SIG-M5 treated with dmso at 0.1 percent for 504 hours (cell line): ENCODE data around the gene ROBO1.

Source experiments
- DNase-seq: peaks from one replicate; lab custom pipeline; 2025; ENCODE audit not compliant: unreplicated experiment; lab: John Stamatoyannopoulos, UW

ROBO1 gene

DNA sequence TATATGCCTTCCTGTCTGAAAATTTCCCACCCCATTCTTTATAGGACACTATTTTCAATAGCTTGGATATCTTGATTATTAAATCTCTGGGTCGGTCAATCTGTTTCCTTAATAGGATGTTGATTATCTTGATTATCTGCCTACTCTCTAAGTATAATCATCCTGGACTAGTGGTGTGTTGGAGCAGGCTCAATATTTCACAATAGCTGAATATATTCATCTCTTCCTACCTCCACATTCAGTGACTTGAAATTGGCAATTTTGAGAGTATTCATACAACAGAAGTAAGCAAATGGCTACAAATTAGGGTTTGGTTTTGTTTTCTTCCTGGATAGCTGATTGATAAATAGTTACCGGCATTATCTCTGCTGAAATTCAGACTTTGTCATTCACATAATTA is 1162.6 kb downstream of the ROBO1 start:
- no peak for DNase-seq

DNA sequence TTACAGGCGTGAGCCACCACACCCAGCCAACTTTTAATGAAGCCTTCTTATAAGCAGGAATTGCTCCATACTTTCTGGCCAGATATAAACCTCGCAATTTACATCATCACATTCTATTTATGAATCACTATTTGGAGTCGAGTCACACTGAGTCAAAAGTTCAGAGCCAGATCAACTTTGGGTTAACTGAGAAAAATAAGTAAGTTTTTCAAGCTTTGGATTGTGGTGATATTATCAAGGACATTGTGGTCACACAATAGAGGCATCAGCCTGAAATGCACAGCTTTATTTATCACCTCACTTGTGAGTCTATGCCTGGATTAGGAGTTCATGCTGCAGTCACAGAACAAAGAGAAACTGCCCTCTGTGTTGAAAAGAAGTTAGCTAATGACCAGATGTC is 1163.5 kb downstream of the ROBO1 start:
- no peak for DNase-seq

DNA sequence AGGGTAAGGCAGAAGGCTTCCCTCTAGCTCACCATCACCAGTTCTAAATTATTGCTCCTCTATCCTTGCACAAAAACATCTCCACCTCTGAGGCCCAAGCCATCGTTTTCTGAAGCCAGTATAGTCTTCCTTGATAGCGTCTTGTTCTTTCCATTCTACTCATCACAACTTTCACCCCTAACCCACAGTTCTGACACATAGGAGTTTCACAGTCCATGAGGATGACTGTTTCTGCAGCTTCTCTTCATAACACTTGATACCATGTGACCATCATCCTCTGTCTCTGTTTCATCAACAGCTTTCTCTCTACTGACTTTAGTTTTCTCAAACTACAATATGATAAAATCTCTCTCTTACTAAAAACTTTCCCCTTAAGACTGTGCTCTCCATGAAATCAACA is 1166.5 kb downstream of the ROBO1 start:
- no peak for DNase-seq

DNA sequence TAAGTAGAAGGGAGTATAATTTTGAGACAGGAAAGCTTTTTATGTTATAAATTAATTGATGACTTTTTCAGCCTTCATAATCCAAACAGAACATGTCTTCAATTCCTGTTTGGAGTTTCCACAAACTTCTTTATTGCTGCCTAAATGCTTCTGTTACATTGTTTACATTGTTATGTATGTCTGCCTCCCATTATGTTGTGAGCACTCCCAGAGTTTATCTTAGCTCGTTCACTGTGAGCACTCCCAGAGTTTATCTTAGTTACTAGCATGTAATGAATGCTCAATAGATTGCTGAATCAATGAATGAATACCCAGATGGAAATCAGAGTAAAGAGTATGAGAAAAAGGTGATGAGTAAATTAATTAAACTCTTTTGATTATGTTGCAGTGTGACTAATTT is 1178.0 kb downstream of the ROBO1 start:
- DNase-seq: no peak

DNA sequence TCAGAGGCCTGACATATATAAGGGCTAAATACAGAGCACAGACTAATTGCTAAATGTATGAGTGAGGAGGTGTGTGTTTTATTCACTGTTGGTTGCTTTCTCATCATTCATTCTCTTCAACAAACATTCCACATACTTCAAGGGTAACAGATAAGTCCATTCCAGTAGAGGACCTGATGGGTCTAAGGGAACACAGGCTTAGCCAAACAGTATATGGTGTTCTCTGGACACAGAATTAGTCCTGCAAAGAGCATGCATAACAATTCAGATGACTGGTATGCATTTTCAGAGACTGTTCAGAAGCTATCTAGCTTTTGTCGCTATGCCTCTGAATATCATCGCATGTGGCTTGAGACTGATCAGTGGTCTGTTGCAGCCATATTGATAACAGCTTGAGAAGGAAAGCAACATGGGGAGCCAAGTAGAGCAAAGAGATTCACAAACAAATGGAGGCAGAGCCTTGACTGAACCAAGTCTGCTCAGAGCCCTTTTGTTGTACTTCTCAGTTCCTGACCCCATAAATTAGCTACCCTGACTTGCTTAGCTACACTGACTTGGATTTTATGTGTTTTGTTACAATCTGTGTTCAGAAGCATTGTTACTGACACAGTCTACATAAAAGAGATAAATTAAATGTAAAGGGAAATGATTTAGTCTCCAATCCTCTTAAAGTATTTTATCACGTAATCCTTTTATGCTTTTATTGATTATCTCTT is 1178.7 kb downstream of the ROBO1 start:
- no peak for DNase-seq

DNA sequence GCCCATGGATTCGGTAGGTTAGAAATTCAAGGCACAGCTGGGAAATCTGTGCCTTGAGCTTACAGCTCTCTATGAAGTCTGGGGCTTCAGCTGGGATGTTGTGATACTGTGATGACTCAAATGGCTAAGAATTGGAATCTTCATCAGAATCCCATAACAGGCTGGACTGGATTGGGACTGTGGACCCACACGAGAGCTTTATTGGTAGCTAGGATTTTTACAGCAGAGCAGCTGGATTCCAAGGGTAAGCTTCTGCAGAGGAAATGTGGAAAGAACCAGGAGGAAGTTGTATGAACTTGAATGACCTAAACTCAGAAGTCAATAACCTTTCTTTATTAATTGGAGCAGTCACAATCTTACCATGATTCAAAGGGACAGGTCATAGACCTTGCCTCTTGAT is 1187.1 kb downstream of the ROBO1 start:
- no peak for DNase-seq

DNA sequence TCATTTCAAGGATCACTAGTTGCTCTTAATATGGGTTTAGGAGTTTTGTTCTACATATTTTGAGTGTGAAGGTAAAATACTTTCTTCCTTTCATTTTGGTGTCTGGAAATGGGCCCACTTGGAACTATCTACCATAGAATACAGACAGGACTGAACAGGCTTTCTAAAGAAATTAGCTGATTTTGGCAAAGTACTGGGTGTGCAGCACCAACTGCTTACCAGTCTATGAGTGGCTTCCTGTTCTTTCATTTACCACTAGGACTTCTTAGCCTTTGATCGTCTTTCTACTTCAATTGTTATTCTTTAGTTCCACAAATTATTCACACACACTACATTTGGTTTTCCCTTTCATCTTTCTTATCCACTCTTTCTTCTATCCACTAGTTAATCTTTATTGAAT is 1196.3 kb downstream of the ROBO1 start:
- no peak for DNase-seq

DNA sequence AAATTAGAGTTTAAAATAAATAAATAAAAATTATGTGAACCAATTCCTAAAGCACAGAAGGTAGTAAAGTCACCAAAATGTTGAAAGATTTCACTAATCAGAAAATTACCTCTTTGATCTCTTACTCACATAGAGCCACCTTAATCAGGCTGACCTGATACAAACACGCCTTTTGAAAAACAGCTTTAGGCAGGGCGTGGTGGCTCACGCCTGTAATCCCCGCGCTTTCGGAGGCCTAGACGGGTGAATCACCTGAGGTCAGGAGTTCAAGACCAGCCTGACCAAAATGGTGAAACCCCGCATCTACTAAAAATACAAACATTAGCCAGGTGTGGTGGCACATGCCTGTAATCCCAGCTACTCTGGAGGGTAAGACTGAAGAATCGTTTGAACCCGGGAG is 1197.3 kb downstream of the ROBO1 start:
- no peak for DNase-seq

DNA sequence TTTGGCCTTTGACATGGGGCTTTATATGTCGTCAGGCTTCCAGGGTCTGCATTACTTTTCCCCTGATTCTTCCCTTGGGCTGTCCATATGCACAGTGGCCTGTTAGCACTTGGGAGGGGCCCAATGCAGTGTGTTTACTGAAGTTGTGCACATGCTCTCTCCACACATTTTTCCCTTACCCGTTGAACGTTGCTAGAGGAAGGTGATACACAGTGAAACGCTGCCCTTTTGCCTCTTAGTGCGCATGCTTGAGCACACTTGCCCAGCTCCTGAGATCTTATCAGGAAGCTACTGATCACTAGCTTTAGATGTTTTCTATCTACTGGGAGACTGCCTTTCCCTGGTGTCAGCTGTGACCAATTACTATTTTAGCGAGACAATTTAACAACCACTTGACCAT is 1198.0 kb downstream of the ROBO1 start:
- no peak for DNase-seq

DNA sequence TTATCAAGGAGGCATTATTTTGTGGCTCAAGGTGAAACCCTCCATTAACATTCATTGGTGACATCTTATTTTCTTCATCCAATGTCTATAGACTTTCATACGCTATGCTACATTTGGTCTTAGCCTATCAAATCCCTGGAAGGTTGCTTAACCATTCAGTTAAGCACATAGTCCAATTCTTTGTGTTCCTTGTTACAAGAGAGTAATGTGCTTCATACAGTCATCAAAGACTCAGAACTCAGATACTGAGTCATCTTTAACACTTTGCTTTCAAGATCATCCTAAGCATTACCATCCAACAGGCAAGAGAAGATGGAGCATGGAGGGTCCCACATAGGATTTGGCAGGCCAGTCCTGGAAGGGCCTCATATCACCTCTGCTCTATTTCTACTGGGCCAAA is 1202.1 kb downstream of the ROBO1 start:
- no peak for DNase-seq

DNA sequence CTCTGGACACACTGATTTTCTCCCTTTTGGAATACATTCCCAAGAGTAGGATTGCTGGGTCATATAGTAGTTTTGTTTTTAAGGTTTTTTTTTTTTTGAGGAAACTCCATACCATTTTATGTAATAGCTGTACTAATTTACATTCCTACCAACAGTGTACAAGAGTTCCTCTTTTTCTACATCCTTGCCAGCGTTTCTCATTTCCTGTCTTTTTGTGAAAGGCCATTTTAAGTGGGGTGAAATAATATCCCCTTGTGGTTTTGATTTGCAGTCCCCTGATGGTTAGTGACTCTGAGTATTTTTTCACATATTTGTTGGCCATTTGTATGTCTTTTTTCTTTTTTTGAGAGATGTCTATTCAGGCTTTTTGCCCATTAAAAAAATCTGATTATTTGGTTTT is 1205.5 kb downstream of the ROBO1 start:
- peak; percentile 18 for DNase-seq
